Panc1 (cell line): ENCODE data around the gene SFT2D2. TPM values are rescaled to one million over a fixed set of nuclear protein-coding genes. Genes with fewer than 3 reads are reported as not detected.
"Not testable (repeated sequence)": the region's sequence is repeated elsewhere in the genome, so short reads cannot be mapped to it uniquely, and the experiment has no call there.

Experiments
- ATAC-seq: fragments of 200-7000 bp; cut with Tn5 transposase; 2 replicates; pipeline ENCODE4 v1.9.1; 2020; ENCODE audit warnings: mild to moderate bottlenecking, moderate library complexity
- BruUV-seq: library from RNA; stranded (reverse); fragments of 400-500 nt; replicated peaks from 2 replicates; lab custom pipeline; 2021; lab: Mats Ljungman, UMichigan
- CTCF ChIA-PET: fragments of 300-600 bp; sonication (Branson Sonifier 250); formaldehyde crosslinking; loops from one replicate; lab custom pipeline; 2022; ENCODE audit warnings: antibody characterized with exemption; lab: Charles Lee
- POLR2A ChIA-PET: fragments of 300-600 bp; sonication (Branson Sonifier 250); formaldehyde crosslinking; loops from one replicate; lab custom pipeline; 2022; ENCODE audit warnings: antibody characterized with exemption; lab: Charles Lee
- DNase-seq: peaks from one replicate; pipeline ENCODE4 v3.0.0-alpha.2; 2010; ENCODE audit warnings: low read depth, low spot score
- H3K27ac ChIP-seq: 2 replicates; pipeline ENCODE4 v1.5.1; 2011; ENCODE audit warnings: mild to moderate bottlenecking, low read length, inconsistent platforms
- H3K27me3 ChIP-seq: fragments of 200-500 bp; sonication (Bioruptor generic); 2 replicates; pipeline ENCODE4 v1.6.0; 2014; ENCODE audit warnings: low read length, inconsistent platforms; ENCODE audit not compliant: control insufficient read depth, insufficient read depth
- H3K36me3 ChIP-seq: fragments of 200-500 bp; sonication (Bioruptor generic); 2 replicates; pipeline ENCODE4 v1.5.1; 2014; ENCODE audit warnings: inconsistent platforms, mild to moderate bottlenecking, low read length, moderate library complexity; ENCODE audit not compliant: control insufficient read depth, insufficient read depth
- H3K4me1 ChIP-seq: 2 replicates; pipeline ENCODE4 v1.5.1; 2011; ENCODE audit warnings: inconsistent platforms, mild to moderate bottlenecking, low read length, moderate library complexity; ENCODE audit not compliant: control insufficient read depth, insufficient read depth
- H3K4me3 ChIP-seq, 2 experiments: 2 replicates each; pipeline ENCODE4 v1.5.1; 2011 to 2012; ENCODE audit warnings: low read depth in 2 of 2, low read length in 2 of 2, mild to moderate bottlenecking in 2 of 2, inconsistent platforms in 1 of 2, moderate library complexity in 1 of 2
- H3K9me3 ChIP-seq: fragments of 200-500 bp; sonication (Bioruptor generic); 2 replicates; pipeline ENCODE4 v1.5.1; 2014; ENCODE audit warnings: low read depth, mild to moderate bottlenecking, inconsistent platforms, low read length, moderate library complexity; ENCODE audit not compliant: control insufficient read depth, insufficient read depth
- POLR2AphosphoS5 ChIP-seq: IDR thresholded peaks from 2 replicates; pipeline ENCODE4 v1.6.1; 2012; ENCODE audit warnings: mild to moderate bottlenecking, low read depth, low read length, moderate library complexity
- SIN3A ChIP-seq: IDR thresholded peaks from 2 replicates; pipeline ENCODE4 v1.6.1; 2012; ENCODE audit warnings: low read depth, mild to moderate bottlenecking, low read length, moderate library complexity, borderline replicate concordance; ENCODE audit not compliant: insufficient read depth
- TCF7L2 ChIP-seq: IDR thresholded peaks from 2 replicates; pipeline ENCODE4 v1.6.1; 2011; ENCODE audit warnings: mild to moderate bottlenecking, low read depth, low read length, inconsistent platforms
- in situ Hi-C: cut with HindIII; loops from 2 replicates; pipeline ENCODE4 v1.10.0; 2016; ENCODE audit warnings: low sequenced_read_pairs, low pct_unique_long_range_greater_than_20kb
- intact Hi-C: fragments of 100-400 bp; cut with micrococcal nuclease; formaldehyde crosslinking; loops from one replicate; pipeline ENCODE4 v1.10.0; 2022; ENCODE audit not compliant: unreplicated experiment
- total RNA-seq: library from RNA; stranded (reverse); gene quantifications from one replicate; pipeline ENCODE4 v1.2.1, GENCODE V29; 2021; ENCODE audit not compliant: unreplicated experiment
- TF ChIP-seq, protein P1 (sequence below): fragments of 450-650 bp; IDR thresholded peaks from 2 replicates; pipeline ENCODE4 v1.5.1; 2017; ENCODE audit warnings: mild to moderate bottlenecking
- TF ChIP-seq, protein P2 (sequence below), 2 experiments: IDR thresholded peaks; 2 replicates each; pipeline ENCODE4 v1.6.1; 2011 to 2012; ENCODE audit warnings: low read depth in 2 of 2, control low read depth in 1 of 2, low read length in 1 of 2, mild to moderate bottlenecking in 1 of 2, moderate library complexity in 1 of 2; ENCODE audit not compliant: insufficient read depth in 1 of 2

The SFT2D2 gene
- total RNA-seq, 1 experiment from 2014 or later = 68.1 TPM

DNA sequence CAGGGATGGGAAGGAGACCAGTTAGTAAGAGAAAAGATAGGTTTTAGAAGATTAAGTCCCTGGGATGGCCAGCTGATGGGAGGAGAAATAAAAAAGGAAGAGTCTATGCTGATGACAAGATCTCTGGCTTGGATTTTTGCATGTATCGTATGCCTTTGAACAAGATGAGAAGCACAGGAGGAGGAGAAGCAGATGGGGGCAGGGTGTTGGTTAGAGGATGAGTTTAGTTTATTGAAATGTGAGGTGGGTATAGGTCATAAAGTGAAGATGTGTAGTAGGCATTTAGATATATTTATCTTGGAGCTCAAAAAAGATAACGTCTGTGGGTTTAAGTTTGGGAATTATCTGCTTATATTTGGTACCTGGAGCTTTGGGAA lies 45.7 kb upstream of the SFT2D2 start:
- POLR2A ChIA-PET = no interaction called here
- intact Hi-C loops = no loop called here
- no peaks in the 10 kb centered on the region for H3K27me3 ChIP-seq

DNA sequence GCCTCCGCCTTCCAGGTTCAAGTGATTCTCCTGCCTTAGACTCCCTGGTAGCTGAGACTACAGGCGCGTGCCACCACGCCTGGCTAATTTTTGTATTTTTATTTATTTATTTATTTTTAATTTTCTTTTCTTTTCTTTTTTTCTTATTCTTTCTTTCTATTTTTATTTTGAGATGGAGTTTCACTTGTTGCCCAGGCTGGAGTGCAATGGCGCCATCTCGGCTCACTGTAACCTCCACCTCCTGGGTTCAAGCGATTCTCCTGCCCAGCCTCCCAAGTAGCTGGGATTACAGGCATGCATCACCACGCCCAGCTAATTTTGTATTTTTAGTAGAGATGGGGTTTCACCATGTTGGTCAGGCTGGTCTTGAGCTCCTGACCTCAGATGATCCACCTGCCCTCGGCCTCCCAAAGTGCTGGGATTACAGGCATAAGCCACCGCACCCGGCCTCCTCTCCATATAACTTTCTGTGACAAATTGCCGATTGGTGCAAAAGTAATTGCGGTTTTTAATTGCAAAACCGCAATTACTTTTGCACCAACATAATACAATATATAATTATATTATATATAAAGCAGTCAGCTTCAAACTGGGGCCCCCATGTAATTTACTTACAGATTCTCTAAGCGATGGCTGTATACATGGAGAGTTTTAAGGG lies 44.6 kb upstream of the SFT2D2 start:
- H3K27me3 ChIP-seq, BruUV-seq, DNase-seq, intact Hi-C loops, in situ Hi-C loops, ATAC-seq, CTCF ChIA-PET, H3K4me3 ChIP-seq, H3K36me3 ChIP-seq, H3K27ac ChIP-seq, H3K4me1 ChIP-seq, H3K9me3 ChIP-seq: not testable (repeated sequence)
- POLR2A ChIA-PET = interaction anchor here (0.7 kb wide), 1 partner anchor 1948 kb away, joined by 3 read pairs; no protein-coding TSS in a partner anchor

More for the DNA sequence above, 45.7 kb upstream of the SFT2D2 start:
- H3K9me3 ChIP-seq = no peaks in the 10 kb centered on the region
- no peak for ATAC-seq
- peak overlapping the region; percentile 97 for H3K27ac ChIP-seq
- TSS peak; percentile 90 for BruUV-seq
- CTCF ChIA-PET = interaction anchor here (0.6 kb wide), 1 partner anchor 65 kb away, joined by 5 read pairs; no protein-coding TSS in a partner anchor
- peaks cover 6% of the 10 kb centered on the region for H3K36me3 ChIP-seq
- DNase-seq = no peak
- in situ Hi-C loops = no loop called here
- peaks cover 9% of the 10 kb centered on the region for H3K4me1 ChIP-seq
- TF ChIP-seq, protein P1, sequence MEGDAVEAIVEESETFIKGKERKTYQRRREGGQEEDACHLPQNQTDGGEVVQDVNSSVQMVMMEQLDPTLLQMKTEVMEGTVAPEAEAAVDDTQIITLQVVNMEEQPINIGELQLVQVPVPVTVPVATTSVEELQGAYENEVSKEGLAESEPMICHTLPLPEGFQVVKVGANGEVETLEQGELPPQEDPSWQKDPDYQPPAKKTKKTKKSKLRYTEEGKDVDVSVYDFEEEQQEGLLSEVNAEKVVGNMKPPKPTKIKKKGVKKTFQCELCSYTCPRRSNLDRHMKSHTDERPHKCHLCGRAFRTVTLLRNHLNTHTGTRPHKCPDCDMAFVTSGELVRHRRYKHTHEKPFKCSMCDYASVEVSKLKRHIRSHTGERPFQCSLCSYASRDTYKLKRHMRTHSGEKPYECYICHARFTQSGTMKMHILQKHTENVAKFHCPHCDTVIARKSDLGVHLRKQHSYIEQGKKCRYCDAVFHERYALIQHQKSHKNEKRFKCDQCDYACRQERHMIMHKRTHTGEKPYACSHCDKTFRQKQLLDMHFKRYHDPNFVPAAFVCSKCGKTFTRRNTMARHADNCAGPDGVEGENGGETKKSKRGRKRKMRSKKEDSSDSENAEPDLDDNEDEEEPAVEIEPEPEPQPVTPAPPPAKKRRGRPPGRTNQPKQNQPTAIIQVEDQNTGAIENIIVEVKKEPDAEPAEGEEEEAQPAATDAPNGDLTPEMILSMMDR = no peak
- TF ChIP-seq TCF7L2 (no peak), POLR2AphosphoS5 (no peak), SIN3A (no peak)
- TF ChIP-seq, protein P2, sequence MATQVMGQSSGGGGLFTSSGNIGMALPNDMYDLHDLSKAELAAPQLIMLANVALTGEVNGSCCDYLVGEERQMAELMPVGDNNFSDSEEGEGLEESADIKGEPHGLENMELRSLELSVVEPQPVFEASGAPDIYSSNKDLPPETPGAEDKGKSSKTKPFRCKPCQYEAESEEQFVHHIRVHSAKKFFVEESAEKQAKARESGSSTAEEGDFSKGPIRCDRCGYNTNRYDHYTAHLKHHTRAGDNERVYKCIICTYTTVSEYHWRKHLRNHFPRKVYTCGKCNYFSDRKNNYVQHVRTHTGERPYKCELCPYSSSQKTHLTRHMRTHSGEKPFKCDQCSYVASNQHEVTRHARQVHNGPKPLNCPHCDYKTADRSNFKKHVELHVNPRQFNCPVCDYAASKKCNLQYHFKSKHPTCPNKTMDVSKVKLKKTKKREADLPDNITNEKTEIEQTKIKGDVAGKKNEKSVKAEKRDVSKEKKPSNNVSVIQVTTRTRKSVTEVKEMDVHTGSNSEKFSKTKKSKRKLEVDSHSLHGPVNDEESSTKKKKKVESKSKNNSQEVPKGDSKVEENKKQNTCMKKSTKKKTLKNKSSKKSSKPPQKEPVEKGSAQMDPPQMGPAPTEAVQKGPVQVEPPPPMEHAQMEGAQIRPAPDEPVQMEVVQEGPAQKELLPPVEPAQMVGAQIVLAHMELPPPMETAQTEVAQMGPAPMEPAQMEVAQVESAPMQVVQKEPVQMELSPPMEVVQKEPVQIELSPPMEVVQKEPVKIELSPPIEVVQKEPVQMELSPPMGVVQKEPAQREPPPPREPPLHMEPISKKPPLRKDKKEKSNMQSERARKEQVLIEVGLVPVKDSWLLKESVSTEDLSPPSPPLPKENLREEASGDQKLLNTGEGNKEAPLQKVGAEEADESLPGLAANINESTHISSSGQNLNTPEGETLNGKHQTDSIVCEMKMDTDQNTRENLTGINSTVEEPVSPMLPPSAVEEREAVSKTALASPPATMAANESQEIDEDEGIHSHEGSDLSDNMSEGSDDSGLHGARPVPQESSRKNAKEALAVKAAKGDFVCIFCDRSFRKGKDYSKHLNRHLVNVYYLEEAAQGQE (IDR thresholded peaks at IDR 0.05; ENCODE audit: insufficient read depth in 1 of 2, low read depth in 2 of 2, low read length in 1 of 2) = no peak
- peak overlapping the region; percentile 92 to 100 for H3K4me3 ChIP-seq

DNA sequence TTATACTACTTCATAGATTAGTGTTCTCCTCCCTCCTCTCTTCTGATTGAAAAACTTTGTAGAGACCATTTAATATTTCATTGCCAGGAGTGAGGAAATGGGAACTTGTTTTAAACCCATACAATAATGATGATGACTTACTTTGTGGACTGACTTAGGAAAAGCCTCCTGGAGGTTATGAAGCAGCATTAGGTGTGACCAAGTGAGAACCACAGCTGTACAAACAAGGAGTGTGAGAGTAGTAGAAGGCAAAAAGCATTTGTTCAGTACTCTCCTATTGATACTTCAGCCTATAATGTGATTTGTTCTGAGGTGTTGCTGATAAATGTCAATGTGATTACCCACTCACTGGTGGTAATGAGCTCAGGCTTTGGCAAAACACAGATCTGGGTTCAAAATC lies 38.6 kb upstream of the SFT2D2 start:
- Histone ChIP-seq H3K9me3 (no peaks in the 10 kb centered on the region), H3K36me3 (peaks cover 4% of the 10 kb centered on the region), H3K4me1 (no peaks in the 10 kb centered on the region), H3K27ac (no peak overlapping the region), H3K27me3 (no peaks in the 10 kb centered on the region), H3K4me3 (no peak overlapping the region)
- ChIA-PET CTCF (no interaction called here), POLR2A (no interaction called here)
- no TSS peak for BruUV-seq
- in situ Hi-C loops = no loop called here
- DNase-seq = no peak
- intact Hi-C loops = no loop called here
- no peak for ATAC-seq
- TF ChIP-seq SIN3A = no peak
